Fibroblast of peridontal ligament (primary cell): ENCODE results near the gene BNIP5.

Experiments used
- DNase-seq: peaks from one replicate; pipeline ENCODE4 v3.0.0-alpha.2; 2010; ENCODE audit errors: extremely low read depth

The BNIP5 gene

GRCh38 chr6:36323062-36323461 is 13.6 kb downstream of the BNIP5 start:
- no peak for DNase-seq

- DNase-seq = no peak
Measured at GRCh38 chr6:36322591-36322990, 14.1 kb downstream of the BNIP5 start.

GRCh38 chr6:36320475-36320874 is 16.2 kb downstream of the BNIP5 start:
- no peak for DNase-seq

GRCh38 chr6:36319821-36320220 is 16.9 kb downstream of the BNIP5 start:
- DNase-seq = no peak

- no peak for DNase-seq
Measured at GRCh38 chr6:36319436-36319762, 17.3 kb downstream of the BNIP5 start.

- DNase-seq = no peak
Measured at GRCh38 chr6:36318690-36319435, 17.8 kb downstream of the BNIP5 start.

GRCh38 chr6:36317623-36318022 is 19.1 kb downstream of the BNIP5 start:
- no peak for DNase-seq

GRCh38 chr6:36315921-36316320 is 20.8 kb downstream of the BNIP5 start:
- no peak for DNase-seq

- no peak for DNase-seq
Measured at GRCh38 chr6:36314221-36315014, 22.3 kb downstream of the BNIP5 start.

GRCh38 chr6:36313649-36313936 is 23.1 kb downstream of the BNIP5 start:
- DNase-seq = no peak

- no peak for DNase-seq
Measured at GRCh38 chr6:36312854-36313648, 23.6 kb downstream of the BNIP5 start.

GRCh38 chr6:36309900-36310299 is 26.8 kb downstream of the BNIP5 start:
- no peak for DNase-seq

GRCh38 chr6:36309203-36309602 is 27.5 kb downstream of the BNIP5 start:
- no peak for DNase-seq

- DNase-seq = no peak
Measured at GRCh38 chr6:36308514-36308913, 28.2 kb downstream of the BNIP5 start.

- DNase-seq = no peak
Measured at GRCh38 chr6:36306375-36306774, 30.3 kb downstream of the BNIP5 start.

- no peak for DNase-seq
Measured at GRCh38 chr6:36305885-36306284, 30.8 kb downstream of the BNIP5 start.

- DNase-seq = peak; percentile 83
Measured at GRCh38 chr6:36302227-36302976, 34.3 kb downstream of the BNIP5 start.

GRCh38 chr6:36301781-36302180 is 34.9 kb downstream of the BNIP5 start:
- peak; percentile 45 for DNase-seq

GRCh38 chr6:36301085-36301658 is 35.5 kb downstream of the BNIP5 start:
- no peak for DNase-seq

GRCh38 chr6:36298027-36298426 is 38.7 kb downstream of the BNIP5 start:
- no peak for DNase-seq

- DNase-seq = no peak
Measured at GRCh38 chr6:36297511-36297910, 39.2 kb downstream of the BNIP5 start.

GRCh38 chr6:36297051-36297450 is 39.6 kb downstream of the BNIP5 start:
- no peak for DNase-seq
